Subcutaneous adipose tissue (tissue), 4 donors: ENCODE data around the gene GNB1. TPM values are rescaled to one million over a fixed set of nuclear protein-coding genes. Genes with fewer than 3 reads are reported as not detected.

ENCODE experiments used
- CTCF ChIP-seq: fragments of 450-650 bp; IDR thresholded peaks from one replicate; pipeline ENCODE4 v1.5.1; 2016; ENCODE audit warnings: low read depth, mild to moderate bottlenecking, control low read depth, antibody characterized with exemption, moderate library complexity
- total RNA-seq, 4 donors: library from RNA; depleted of rRNA; stranded (reverse); fragments of >200 nt; gene quantifications; one replicate each; pipeline ENCODE4 v1.1.0, GENCODE V29; 2016

The GNB1 gene
- total RNA-seq, 4 donors from 2014 or later, result 157 to 173 (median 164) TPM

GRCh38 chr1:1756661-1757421 is 134.0 kb downstream of the GNB1 start:
- TF ChIP-seq CTCF, result no peak

- no peak for TF ChIP-seq CTCF
These were observed 135.0 kb downstream of the GNB1 start for GRCh38 chr1:1755852-1756251.

GRCh38 chr1:1755426-1755825 is 135.5 kb downstream of the GNB1 start:
- no peak for TF ChIP-seq CTCF

- TF ChIP-seq CTCF, result no peak
These were observed 136.7 kb downstream of the GNB1 start for GRCh38 chr1:1754051-1754815.

- no peak for TF ChIP-seq CTCF
These were observed 137.3 kb downstream of the GNB1 start for GRCh38 chr1:1753607-1754005.

GRCh38 chr1:1752636-1753606 is 138.0 kb downstream of the GNB1 start:
- TF ChIP-seq CTCF, result no peak
